MV-4-11 (cell line): ENCODE results near the gene COBL.
A peak's percentile ranks its signal among the peaks of the same experiment; 100 is the strongest.

Experiments used
- DNase-seq: peaks from one replicate; lab custom pipeline; 2025; lab: John Stamatoyannopoulos, UW

Gene COBL

GRCh38 chr7:51078653-51079052 lies 238.0 kb downstream of the COBL start:
- DNase-seq: no peak

GRCh38 chr7:51077987-51078370 lies 238.6 kb downstream of the COBL start:
- no peak for DNase-seq

DNA sequence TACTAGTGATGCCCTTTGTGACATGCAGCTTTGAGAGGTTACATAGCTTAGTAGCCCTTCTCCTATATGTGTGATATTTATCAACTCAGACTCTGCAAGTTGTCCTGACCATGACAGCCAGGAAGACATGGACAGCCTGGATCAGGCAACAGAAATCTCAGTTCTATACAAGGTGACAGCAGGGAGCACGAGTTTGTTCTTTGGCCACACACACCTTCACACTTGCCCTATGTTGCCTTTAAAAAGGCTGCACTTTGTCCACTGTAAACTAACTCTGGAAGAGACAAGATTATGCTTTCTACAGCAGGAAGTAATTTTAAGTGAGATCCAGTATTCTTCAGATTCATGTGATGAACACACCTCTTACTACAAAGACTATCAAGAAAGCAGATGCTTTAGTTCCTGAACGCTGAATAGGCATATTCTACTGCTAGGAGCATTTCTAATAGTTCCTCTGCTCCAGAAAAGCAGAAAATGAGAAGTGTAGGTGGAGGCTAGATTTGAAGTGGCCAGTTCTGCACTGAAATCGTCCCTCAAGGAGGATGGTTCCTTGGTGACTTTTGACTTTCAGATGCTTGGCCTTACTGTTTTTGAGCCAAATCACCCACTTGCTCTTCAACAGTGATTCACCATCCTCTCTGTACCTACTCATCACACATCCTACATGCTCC lies 239.2 kb downstream of the COBL start:
- DNase-seq: no peak

GRCh38 chr7:51075681-51076580 lies 240.7 kb downstream of the COBL start:
- DNase-seq: no peak

DNA sequence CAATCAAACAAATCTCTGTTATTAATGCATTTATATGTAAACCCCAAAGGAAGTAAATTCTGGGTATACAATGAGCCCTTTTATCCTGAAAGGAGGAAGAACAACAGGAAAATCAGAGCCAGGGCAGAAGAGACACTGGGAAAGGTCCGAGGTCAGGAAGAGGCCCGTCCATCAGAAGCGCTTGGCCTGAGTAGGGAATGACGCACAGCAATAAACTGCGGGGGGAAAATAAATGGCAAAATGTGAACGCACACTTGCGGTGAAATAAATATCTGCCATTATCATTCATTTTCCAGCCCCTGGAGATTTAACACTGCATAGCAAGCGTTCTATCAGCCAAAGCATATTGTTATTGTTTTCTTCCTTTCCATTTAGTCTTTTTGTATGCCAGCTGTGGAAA lies 243.4 kb downstream of the COBL start:
- DNase-seq: no peak

- DNase-seq: no peak
Observed at GRCh38 chr7:51072281-51072680, 244.3 kb downstream of the COBL start.

- no peak for DNase-seq
Observed at GRCh38 chr7:51071427-51071826, 245.2 kb downstream of the COBL start.

GRCh38 chr7:51070151-51070550 lies 246.5 kb downstream of the COBL start:
- DNase-seq: no peak

GRCh38 chr7:51069411-51070083 lies 247.1 kb downstream of the COBL start:
- no peak for DNase-seq

DNA sequence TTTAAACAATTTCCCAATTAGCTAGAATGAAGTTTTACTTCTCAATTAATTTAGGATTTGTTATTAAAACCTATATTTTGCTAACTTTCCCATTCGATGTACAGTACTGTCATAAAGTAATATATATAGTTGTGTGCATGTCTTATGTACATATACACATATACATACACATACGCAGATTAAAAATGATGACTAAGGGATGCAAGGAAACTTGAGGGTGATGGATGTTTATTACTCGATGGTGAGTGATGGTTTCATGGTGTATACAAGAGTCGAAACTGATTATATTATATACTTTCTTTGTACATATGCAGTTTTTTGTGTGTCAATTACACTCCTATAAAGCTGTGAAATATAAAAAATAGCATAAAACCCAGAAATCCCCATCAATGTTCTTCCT lies 248.2 kb downstream of the COBL start:
- DNase-seq: no peak

DNA sequence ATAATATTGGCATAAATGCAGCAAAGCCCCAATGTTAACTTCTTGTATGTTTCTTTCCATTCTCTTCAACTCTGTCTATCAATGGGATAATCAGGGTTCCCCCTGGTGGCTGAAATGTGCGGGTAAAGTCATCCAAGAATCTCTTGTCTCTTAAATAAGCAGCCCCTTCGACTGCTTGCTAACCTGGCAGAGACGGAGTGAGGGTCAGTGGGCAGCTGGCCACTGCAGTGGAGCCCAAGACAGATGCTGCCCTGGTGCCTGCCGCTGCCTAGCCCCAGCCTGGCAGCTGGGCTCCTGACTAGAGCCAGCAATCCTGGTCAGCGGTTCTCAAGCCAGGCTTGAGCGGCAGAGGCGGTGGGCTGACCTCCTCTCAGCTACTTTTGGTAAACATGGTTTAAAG lies 248.9 kb downstream of the COBL start:
- peak; percentile 29 for DNase-seq

DNA sequence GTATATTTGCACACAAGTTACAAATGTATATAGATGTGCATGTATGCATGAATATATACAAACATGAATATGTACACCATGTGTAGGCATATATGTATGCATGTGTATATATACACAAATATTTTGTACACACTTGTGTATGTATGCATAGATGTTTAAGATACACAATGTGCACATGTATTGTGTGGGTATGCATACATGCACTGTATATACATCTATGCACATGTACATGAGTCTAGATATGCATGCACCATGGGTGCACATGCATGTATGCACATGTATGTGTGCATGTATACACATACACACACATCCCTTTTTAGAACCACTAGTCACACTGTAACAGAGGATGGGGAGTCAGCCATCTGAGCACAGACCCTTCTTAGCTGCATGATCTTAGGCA lies 249.4 kb downstream of the COBL start:
- DNase-seq: no peak

DNA sequence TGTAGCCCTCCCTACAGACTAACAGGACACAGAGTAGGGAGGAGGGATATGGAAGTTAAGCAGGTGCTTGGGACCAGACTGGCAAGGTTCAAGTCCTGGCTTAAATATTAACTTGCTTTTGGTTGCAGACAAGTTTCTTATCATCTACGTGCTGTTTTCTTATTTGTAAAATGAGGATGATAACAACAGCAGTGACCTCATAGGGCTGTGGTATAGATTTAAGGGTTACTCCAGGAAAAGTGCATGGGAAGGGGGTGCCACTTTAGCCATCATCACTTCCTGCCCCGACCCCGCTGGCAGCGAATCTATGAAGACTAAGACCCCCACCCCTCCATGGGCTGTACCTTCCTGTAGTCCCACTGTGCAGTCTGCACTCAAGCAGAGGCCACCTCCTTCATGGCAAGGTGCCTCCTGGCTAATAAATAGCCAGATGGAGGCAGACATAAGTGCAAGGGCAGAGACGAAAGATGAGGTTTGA lies 250.2 kb downstream of the COBL start:
- no peak for DNase-seq

DNA sequence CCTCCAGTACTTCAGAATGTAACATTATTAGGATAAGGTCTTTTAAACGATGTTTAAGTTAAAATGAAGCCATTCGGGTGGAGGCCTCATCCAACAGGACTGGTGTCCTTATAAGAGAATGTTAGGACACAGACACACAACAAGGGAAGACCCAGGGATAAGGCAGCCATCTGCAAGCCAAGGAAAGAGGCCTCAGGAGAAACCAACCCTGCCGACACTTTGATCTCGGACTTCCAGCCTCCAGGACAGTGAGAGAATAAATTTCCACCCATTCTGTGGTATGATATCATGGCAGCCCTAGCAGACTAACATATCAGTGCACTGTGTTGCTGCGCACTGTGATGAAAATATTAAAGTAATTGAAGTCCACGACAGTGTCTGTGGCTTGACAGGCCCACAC lies 250.8 kb downstream of the COBL start:
- DNase-seq: no peak

- no peak for DNase-seq
Observed at GRCh38 chr7:51064688-51065087, 251.9 kb downstream of the COBL start.

DNA sequence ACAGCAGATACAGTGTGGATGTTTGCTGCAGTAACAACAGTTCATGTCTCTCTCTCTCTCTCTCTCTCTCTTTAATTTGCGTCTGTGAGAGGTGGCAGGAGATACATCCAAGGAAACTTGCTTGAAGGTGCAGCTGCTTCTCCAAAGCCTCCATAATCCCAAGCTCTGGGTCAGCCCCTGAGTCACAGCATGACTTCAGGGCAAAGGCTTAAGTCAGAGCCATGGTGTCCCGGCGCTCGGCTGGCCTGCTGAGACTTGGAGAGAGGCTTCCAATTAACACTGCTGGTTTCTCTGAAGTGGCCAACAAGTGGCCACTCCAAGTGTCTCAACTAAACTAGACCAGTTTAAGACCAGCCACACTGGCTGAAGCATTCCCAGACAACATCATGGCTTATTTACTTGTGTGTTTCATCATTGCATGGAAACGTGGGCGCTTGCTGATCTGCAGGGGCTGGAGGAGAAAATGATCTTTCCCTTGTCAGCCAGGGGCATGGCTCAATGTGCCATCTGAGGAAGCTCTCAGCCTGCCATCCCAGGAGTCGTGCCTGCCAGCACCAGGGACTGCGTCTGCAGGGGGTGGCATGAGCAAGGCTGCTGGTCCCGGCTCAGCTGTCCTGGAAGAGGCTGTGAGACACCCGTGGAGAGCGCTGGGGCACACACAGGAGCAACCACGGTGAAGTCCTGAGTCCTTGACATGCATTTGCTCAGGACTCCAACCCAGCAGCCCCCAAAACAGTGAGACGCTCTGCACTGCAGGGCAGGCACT lies 254.2 kb downstream of the COBL start:
- DNase-seq: no peak

DNA sequence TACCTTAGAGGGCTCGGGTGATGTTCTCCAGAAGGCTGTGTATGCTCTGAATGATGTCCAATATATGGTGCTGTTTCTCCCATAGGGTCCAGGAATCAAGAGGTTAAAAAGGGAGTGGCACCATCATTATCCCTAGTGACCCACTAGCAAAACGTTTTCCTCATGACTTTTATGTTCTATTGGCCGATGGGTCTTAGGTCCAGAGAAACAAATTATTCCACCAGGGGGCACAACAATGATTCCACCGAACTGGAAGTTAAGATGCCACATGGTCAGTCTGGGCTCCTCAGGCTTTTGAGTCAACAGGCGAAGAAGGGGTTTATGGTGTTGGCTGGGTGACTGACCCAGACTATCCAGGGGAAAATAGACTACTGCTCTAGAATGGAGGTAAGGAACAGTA lies 256.1 kb downstream of the COBL start:
- DNase-seq: no peak

GRCh38 chr7:51059504-51060142 lies 257.0 kb downstream of the COBL start:
- no peak for DNase-seq

GRCh38 chr7:51058764-51059163 lies 257.8 kb downstream of the COBL start:
- DNase-seq: no peak

- DNase-seq: no peak
Observed at GRCh38 chr7:51055039-51055840, 261.4 kb downstream of the COBL start.

GRCh38 chr7:51054231-51054630 lies 262.4 kb downstream of the COBL start:
- no peak for DNase-seq
